GM18507 (cell line): Measurements from ENCODE around the gene NEURL4.

Experiments used
- DNase-seq: peaks from one replicate; pipeline ENCODE4 v3.0.0; 2011; ENCODE audit warnings: low read depth; ENCODE audit not compliant: insufficient read length; ENCODE audit errors: extremely low spot score
- FAIRE-seq: peaks from 2 replicates; lab custom pipeline; 2011; peaks lifted over from hg19 to GRCh38; lab: Jason Lieb, UNC

NEURL4 gene

DNA sequence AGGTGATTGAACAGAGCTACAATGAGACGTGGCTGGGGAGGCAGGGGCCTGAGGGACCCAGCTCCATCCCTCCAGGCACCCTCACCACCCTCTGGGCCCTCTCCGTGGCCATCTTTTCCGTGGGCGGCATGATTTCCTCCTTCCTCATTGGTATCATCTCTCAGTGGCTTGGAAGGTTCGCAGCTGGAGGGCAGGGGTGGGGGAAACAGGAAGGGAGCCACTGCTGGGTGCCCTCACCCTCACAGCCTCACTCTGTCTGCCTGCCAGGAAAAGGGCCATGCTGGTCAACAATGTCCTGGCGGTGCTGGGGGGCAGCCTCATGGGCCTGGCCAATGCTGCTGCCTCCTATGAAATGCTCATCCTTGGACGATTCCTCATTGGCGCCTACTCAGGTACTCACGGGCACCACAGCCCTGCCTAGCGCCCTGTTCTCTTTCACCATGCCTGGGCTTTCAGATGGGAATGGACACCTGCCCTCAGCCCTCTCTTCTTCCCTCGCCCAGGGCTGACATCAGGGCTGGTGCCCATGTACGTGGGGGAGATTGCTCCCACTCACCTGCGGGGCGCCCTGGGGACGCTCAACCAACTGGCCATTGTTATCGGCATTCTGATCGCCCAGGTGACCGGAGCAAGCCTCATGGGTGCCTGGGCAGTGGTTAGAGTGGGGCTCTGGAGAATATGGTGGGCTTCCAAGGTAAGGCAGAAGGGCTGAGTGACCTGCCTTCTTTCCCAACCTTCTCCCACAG is 45.5 kb downstream of the NEURL4 start:
- no peak for FAIRE-seq
- no peak for DNase-seq

- FAIRE-seq = no peak
- DNase-seq = no peak
Measured at GRCh38 chr17:7282752-7283321, 46.3 kb downstream of the NEURL4 start.

GRCh38 chr17:7281953-7282751 is 47.0 kb downstream of the NEURL4 start:
- FAIRE-seq (no peak), DNase-seq (no peak)

GRCh38 chr17:7281074-7281952 is 47.8 kb downstream of the NEURL4 start, which contains the start of gene SLC2A4:
Gene SLC2A4, plus strand, starts transcription at chr17:7281718. Its CDS starts 217 bp downstream, at chr17:7281935.
- peak; percentile 97 for DNase-seq
- peak; percentile 84 for FAIRE-seq

DNA sequence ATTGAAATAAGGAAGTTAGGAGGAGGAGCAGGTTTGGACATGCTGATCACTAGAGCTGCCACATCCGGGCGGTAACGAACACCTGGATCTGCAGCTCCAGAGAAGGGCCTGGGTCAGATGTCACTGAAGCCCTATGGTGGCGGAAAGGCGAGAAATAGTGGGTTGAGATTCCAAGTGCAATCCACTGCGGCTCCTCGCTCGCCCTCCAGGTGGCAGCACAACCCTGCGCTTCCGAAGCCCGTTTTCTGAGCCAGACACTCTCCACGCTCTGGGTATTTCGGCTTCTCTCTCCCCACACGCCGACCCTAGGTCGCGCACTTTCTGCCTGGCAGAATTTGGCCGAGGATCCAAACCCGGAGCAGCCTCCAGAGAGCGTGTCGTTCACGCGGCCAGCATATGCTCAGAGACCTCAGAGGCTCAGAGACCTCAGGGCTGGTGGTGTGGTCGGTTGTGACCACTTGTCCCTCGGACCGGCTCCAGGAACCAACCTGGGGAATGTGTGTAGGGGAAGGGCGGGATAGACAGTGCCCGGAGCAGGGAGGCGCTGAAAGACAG is 48.5 kb downstream of the NEURL4 start:
- DNase-seq (peak; percentile 84), FAIRE-seq (peak; percentile 96)

DNA sequence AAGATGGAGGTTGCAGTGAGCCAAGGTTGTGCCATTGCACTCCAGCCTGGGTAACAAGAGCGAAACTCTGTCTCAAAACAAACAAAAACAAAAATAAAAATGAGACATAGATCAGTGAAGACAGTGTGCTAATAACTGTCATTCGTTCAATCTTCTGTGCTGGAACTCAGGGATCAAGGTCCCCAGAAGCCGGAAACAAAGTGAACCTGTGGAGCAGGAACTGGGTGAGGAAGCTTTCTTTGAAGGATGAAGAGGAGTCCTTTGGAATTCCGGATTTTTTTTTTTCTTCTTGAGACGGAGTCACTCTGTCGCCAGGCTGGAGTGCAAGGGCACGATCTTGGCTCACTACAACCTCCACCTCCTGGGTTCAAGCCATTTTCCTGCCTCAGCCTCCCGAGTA is 49.7 kb downstream of the NEURL4 start:
- FAIRE-seq (no peak), DNase-seq (no peak)

GRCh38 chr17:7266784-7267183 is 62.4 kb downstream of the NEURL4 start:
- DNase-seq (no peak), FAIRE-seq (no peak)
